KMS-11 (cell line): ENCODE data around the gene A2M.

Experiments used
- H2AFZ ChIP-seq: fragments of 200-600 bp; sonication (generic); 2 replicates; pipeline ENCODE4 v1.6.1; 2016; ENCODE audit warnings: antibody characterized with exemption, mixed run types, low read depth
- H3K27ac ChIP-seq: fragments of 200-600 bp; sonication (generic); 2 replicates; pipeline ENCODE4 v1.6.1; 2016; ENCODE audit warnings: mild to moderate bottlenecking, mixed run types
- H3K27me3 ChIP-seq: fragments of 200-600 bp; sonication (generic); 2 replicates; pipeline ENCODE4 v1.6.1; 2017; ENCODE audit warnings: mild to moderate bottlenecking, low read depth, mixed run types, moderate library complexity; ENCODE audit not compliant: insufficient read depth
- H3K36me3 ChIP-seq: fragments of 200-600 bp; sonication (generic); 2 replicates; pipeline ENCODE4 v1.6.1; 2017; ENCODE audit warnings: mild to moderate bottlenecking, mixed run types; ENCODE audit not compliant: insufficient read depth
- H3K4me1 ChIP-seq: fragments of 200-600 bp; sonication (generic); 2 replicates; pipeline ENCODE4 v1.6.1; 2016; ENCODE audit warnings: mild to moderate bottlenecking, low read depth, mixed run types; ENCODE audit not compliant: poor library complexity, severe bottlenecking
- H3K4me2 ChIP-seq: fragments of 200-600 bp; sonication (generic); 2 replicates; pipeline ENCODE4 v1.7.0; 2016; ENCODE audit warnings: mild to moderate bottlenecking, mixed run types
- H3K4me3 ChIP-seq: fragments of 200-600 bp; sonication (generic); IDR thresholded peaks from 2 replicates; pipeline ENCODE4 v1.6.1; 2017; ENCODE audit warnings: low read depth, low read length, mixed read lengths; ENCODE audit not compliant: insufficient read depth
- H3K79me2 ChIP-seq: fragments of 200-600 bp; sonication (generic); 2 replicates; pipeline ENCODE4 v1.6.1; 2016; ENCODE audit warnings: low read depth, mixed run types; ENCODE audit not compliant: insufficient read depth
- H3K9ac ChIP-seq: fragments of 200-600 bp; sonication (generic); 2 replicates; pipeline ENCODE4 v1.6.1; 2016; ENCODE audit warnings: mild to moderate bottlenecking, mixed run types
- H4K20me1 ChIP-seq: fragments of 200-600 bp; sonication (generic); 2 replicates; pipeline ENCODE4 v1.6.1; 2016; ENCODE audit warnings: mild to moderate bottlenecking, mixed run types; ENCODE audit not compliant: insufficient read depth
- CTCF ChIP-seq: fragments of 200-600 bp; sonication (generic); conservative IDR thresholded peaks from 2 replicates; pipeline ENCODE4 v1.6.1; 2017; ENCODE audit warnings: low read depth, mild to moderate bottlenecking, antibody characterized with exemption, low read length, moderate library complexity, mixed read lengths

The A2M gene

GRCh38 chr12:9065607-9065856 is 50.2 kb downstream of the A2M start:
- no peak overlapping the region for H3K4me3 ChIP-seq
- no peak overlapping the region for H3K9ac ChIP-seq
- no peaks in the 10 kb centered on the region for H3K27me3 ChIP-seq
- no peaks in the 10 kb centered on the region for H3K36me3 ChIP-seq
- peak overlapping the region; percentile 34; the same call in 1 of the 2 replicates for H2AFZ ChIP-seq
- no peak for TF ChIP-seq CTCF
- no peaks in the 10 kb centered on the region for H3K79me2 ChIP-seq
- H3K4me1 ChIP-seq: peaks cover 6% of the 10 kb centered on the region
- no peaks in the 10 kb centered on the region for H4K20me1 ChIP-seq
- no peak overlapping the region for H3K27ac ChIP-seq
- H3K4me2 ChIP-seq: no peak overlapping the region

GRCh38 chr12:9064815-9065606 is 50.7 kb downstream of the A2M start:
- no peak for TF ChIP-seq CTCF
- H3K9ac ChIP-seq: peak overlapping the region; percentile 41; the same call in 1 of the 2 replicates
- no peaks in the 10 kb centered on the region for H3K79me2 ChIP-seq
- no peaks in the 10 kb centered on the region for H3K27me3 ChIP-seq
- H3K4me2 ChIP-seq: peak overlapping the region; percentile 47; the same call in 1 of the 2 replicates
- no peaks in the 10 kb centered on the region for H4K20me1 ChIP-seq
- H2AFZ ChIP-seq: peak overlapping the region; percentile 78
- peaks cover 6% of the 10 kb centered on the region for H3K4me1 ChIP-seq
- H3K27ac ChIP-seq: no peak overlapping the region
- H3K4me3 ChIP-seq: no peak overlapping the region
- no peaks in the 10 kb centered on the region for H3K36me3 ChIP-seq

DNA sequence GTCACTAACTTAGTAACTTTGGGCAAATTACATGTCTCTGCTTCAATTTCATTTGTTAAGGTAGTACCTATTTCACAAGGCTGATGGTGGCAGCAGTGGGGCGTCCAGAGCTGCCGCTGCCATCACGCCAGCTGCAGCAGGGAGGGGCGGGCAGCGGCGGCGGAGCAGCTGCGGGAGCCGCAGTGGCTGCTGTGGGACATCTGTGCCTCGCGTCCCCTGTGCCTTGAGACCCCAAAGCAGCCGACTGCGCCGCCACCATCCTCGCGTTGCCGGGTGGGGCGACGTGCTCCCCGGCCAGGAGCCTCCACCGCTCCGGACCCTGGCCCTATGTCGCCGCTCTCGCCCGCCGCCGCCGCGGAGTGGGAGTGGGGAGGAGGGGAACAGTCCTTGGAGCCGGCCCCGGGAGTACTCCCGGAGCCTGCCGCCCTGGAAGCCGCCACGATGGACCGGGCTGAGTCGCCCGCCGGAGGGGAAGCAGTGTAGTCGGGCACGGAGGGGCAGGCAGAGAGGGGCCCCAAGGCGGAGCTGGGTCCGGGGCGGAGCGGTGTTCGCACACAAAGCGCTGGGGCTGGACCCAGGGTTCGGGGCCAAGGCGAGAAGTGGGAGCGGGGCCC is 51.4 kb downstream of the A2M start:
- Histone ChIP-seq H3K4me2 (peak overlapping the region; percentile 47; the same call in 1 of the 2 replicates), H3K27me3 (no peaks in the 10 kb centered on the region), H3K4me1 (peaks cover 6% of the 10 kb centered on the region), H2AFZ (peak overlapping the region; percentile 78), H3K4me3 (no peak overlapping the region), H4K20me1 (no peaks in the 10 kb centered on the region), H3K36me3 (no peaks in the 10 kb centered on the region), H3K79me2 (no peaks in the 10 kb centered on the region), H3K9ac (peak overlapping the region; percentile 41; the same call in 1 of the 2 replicates), H3K27ac (no peak overlapping the region)
- peak; percentile 36; the same call in 1 of the 2 replicates for TF ChIP-seq CTCF

- no peaks in the 10 kb centered on the region for H3K36me3 ChIP-seq
- TF ChIP-seq CTCF: no peak
- H3K27ac ChIP-seq: no peak overlapping the region
- H3K4me2 ChIP-seq: no peak overlapping the region
- no peaks in the 10 kb centered on the region for H4K20me1 ChIP-seq
- H2AFZ ChIP-seq: no peak overlapping the region
- H3K4me3 ChIP-seq: no peak overlapping the region
- no peaks in the 10 kb centered on the region for H3K4me1 ChIP-seq
- no peak overlapping the region for H3K9ac ChIP-seq
- no peaks in the 10 kb centered on the region for H3K79me2 ChIP-seq
- H3K27me3 ChIP-seq: no peaks in the 10 kb centered on the region
Measured at GRCh38 chr12:9052610-9053009, 63.1 kb downstream of the A2M start.
